ENCODE data around the gene DPP3. TPM values are rescaled to one million over a fixed set of nuclear protein-coding genes. Genes with fewer than 3 reads are reported as not detected.
A peak's percentile ranks its signal among the peaks of the same experiment; 100 is the strongest.

The DPP3 gene
- total RNA-seq, 4 donors from 2014 or later = 11.5 to 35.3 (median 22.4) TPM

DNA sequence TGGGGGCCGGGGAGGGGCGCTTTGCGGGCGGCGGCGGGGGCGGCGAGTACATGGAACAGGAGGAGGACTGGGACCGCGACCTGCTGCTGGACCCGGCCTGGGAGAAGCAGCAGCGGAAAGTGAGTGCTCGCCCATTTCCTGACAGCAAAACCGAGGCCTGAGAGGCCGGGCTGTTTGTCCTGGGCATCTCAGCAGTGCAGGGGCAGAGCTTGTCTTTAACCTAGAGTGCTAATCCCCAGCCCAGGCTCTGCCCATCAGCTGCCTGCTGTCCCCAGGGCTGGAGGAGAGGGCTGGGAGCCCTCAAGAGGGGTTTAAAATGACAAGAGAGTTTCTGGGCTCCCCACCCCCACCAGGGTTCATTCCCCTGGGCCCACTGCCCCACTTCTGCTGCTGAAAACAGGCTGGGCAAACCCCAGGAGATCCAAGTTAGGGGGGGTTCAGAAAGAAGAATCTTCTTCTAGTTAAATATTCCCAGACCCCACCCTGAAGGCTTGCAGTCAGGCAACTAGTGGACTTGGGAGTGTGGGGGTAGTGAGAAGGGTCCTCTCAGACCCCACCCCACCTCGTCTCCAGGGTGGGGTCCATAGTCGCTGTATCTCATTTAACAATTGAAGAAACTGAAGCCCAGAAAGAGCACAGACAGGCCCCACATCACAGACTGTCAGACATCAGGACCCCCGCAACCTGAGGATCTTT is 66.9 kb downstream of the DPP3 start:
- Histone ChIP-seq H3K27me3 (no peaks in the 10 kb centered on the region), H3K4me1 (peaks cover 3 to 55% (median 18%) of the 10 kb centered on the region in 3 donors), H3K9me3 (no peaks in the 10 kb centered on the region), H3K4me3 (peak overlapping the region in 1 of 2 donors; percentile 91), H3K27ac (peak overlapping the region in 3 of 4 donors; percentile 84 to 87 (median 84)), H3K36me3 (peaks cover 0 to 17% of the 10 kb centered on the region in 2 donors)
- 20 to 52% methylated on average over 1 to 2 of the region's 18 CpGs for WGBS, 2 donors (ENCODE audit: low coverage in 1 of 2)
- TF ChIP-seq EP300 (IDR thresholded peaks at IDR 0.05) = no peak
- no peak for TF ChIP-seq POLR2A (IDR thresholded peaks at IDR 0.05)
- TF ChIP-seq POLR2AphosphoS5 (IDR thresholded peaks at IDR 0.05) = no peak
- ATAC-seq = no peak

DNA sequence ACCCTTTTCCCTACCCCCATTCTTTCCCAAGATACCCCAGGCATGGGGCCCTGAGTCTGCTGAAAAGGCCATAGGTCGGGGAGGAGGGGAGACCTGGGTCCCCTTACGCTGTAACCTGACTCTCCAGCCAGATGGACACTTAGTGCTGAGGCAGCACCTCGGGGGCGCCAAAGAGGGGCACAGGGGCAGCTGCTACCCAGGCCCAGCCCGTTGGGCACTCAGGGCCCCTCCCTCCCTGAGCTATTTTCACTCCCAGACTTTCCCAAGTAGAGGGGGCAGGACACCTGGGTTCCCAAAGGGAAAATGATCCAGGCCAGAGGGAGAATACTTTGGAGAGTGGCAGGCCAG is 67.4 kb downstream of the DPP3 start:
- no peaks in the 10 kb centered on the region for H3K9me3 ChIP-seq
- no peaks in the 10 kb centered on the region for H3K27me3 ChIP-seq
- H3K4me3 ChIP-seq = no peak overlapping the region
- WGBS, 2 donors (ENCODE audit: low coverage in 1 of 2) = no CpG with 5 or more reads among the region's 5 CpGs
- TF ChIP-seq EP300 (IDR thresholded peaks at IDR 0.05) (no peak), POLR2AphosphoS5 (IDR thresholded peaks at IDR 0.05) (no peak), POLR2A (IDR thresholded peaks at IDR 0.05) (no peak)
- TF ChIP-seq, protein P1, sequence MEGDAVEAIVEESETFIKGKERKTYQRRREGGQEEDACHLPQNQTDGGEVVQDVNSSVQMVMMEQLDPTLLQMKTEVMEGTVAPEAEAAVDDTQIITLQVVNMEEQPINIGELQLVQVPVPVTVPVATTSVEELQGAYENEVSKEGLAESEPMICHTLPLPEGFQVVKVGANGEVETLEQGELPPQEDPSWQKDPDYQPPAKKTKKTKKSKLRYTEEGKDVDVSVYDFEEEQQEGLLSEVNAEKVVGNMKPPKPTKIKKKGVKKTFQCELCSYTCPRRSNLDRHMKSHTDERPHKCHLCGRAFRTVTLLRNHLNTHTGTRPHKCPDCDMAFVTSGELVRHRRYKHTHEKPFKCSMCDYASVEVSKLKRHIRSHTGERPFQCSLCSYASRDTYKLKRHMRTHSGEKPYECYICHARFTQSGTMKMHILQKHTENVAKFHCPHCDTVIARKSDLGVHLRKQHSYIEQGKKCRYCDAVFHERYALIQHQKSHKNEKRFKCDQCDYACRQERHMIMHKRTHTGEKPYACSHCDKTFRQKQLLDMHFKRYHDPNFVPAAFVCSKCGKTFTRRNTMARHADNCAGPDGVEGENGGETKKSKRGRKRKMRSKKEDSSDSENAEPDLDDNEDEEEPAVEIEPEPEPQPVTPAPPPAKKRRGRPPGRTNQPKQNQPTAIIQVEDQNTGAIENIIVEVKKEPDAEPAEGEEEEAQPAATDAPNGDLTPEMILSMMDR (IDR thresholded peaks at IDR 0.05) = no peak
- H3K36me3 ChIP-seq = peaks cover 0 to 12% of the 10 kb centered on the region in 2 donors
- H3K4me1 ChIP-seq = peaks cover 3 to 50% (median 18%) of the 10 kb centered on the region in 3 donors
- ATAC-seq = no peak
- peak overlapping the region in 2 of 4 donors; percentile 84 to 87 for H3K27ac ChIP-seq

DNA sequence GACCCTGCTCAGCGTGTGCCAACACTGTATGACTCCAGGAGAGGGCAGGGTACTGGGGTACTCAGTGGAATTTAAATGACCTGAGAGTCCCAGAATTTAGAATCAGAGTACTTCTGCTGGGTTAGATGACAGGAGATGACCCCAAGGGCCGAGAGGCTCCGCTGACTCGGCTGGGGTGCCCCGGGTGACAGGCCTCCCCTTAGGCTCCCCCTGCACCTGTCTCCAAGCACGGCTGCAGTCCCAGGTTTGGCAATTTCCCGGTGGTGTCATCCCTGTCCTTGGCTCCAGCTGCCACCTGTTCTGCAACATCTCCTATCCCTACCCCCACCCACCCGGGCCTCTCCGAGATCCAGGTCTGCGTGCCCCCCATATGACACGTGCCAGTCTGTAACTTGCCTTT is 67.8 kb downstream of the DPP3 start:
- Histone ChIP-seq H3K4me1 (peaks cover 3 to 46% (median 18%) of the 10 kb centered on the region in 3 donors), H3K9me3 (no peaks in the 10 kb centered on the region), H3K27ac (peak overlapping the region in 2 of 4 donors; percentile 84 to 87), H3K36me3 (peaks cover 0 to 8% of the 10 kb centered on the region in 2 donors), H3K27me3 (no peaks in the 10 kb centered on the region), H3K4me3 (no peak overlapping the region)
- ATAC-seq = no peak
- TF ChIP-seq, protein P1 (IDR thresholded peaks at IDR 0.05) = no peak
- TF ChIP-seq POLR2A (IDR thresholded peaks at IDR 0.05) (no peak), POLR2AphosphoS5 (IDR thresholded peaks at IDR 0.05) (no peak), EP300 (IDR thresholded peaks at IDR 0.05) (no peak)
- 29 to 80% methylated on average over 1 to 8 of the region's 11 CpGs for WGBS, 2 donors (ENCODE audit: low coverage in 1 of 2)

DNA sequence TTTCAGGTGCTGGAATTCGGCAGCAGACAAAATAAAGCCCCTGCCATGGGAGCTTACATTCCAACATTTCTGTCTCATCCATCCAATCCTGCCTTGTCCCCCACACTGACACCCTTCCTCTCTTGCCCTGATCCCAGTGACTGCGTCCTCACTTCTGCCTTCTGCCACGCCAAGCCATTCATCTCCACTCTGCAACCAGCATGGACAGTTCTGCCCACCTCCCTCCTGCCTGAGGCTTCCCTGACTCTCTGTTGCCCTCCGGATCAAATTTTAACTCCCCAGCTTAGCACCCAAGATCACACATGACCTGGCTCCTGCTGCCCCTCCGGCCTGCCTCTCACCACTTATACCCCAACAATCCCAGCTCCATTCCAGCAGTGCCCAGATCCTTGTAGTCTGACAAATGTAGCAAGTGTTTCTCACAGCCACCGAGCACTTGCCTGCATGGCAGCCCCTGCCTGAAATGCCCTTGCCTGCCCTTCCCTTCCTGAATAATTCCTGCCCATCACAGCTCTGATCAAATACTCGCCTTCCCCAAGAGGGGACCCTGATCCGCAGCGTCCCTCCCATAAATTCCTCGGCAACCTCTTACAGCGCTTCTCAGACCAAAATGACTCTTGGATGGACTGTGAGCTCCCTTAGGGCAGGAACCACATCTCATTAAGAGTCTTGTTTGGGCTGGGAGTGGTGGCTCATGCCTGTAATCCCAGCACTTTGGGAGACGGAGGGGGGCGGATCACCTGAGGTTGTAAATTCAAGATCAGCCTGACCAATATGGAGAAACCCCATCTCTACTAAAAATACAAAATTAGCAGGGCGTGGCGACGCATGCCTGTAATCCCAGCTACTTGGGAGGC is 68.8 kb downstream of the DPP3 start:
- TF ChIP-seq POLR2AphosphoS5 (IDR thresholded peaks at IDR 0.05) (no peak), POLR2A (IDR thresholded peaks at IDR 0.05) (no peak), EP300 (IDR thresholded peaks at IDR 0.05) (no peak)
- TF ChIP-seq, protein P1 (IDR thresholded peaks at IDR 0.05) = no peak
- no peaks in the 10 kb centered on the region for H3K36me3 ChIP-seq
- no peak for ATAC-seq
- no peak overlapping the region for H3K4me3 ChIP-seq
- H3K27ac ChIP-seq = no peak overlapping the region
- 40 to 45% methylated on average over 8 to 11 of the region's 16 CpGs for WGBS, 2 donors (ENCODE audit: low coverage in 1 of 2)
- no peaks in the 10 kb centered on the region for H3K27me3 ChIP-seq
- no peaks in the 10 kb centered on the region for H3K9me3 ChIP-seq
- H3K4me1 ChIP-seq = peaks cover 3 to 36% (median 10%) of the 10 kb centered on the region in 3 donors

DNA sequence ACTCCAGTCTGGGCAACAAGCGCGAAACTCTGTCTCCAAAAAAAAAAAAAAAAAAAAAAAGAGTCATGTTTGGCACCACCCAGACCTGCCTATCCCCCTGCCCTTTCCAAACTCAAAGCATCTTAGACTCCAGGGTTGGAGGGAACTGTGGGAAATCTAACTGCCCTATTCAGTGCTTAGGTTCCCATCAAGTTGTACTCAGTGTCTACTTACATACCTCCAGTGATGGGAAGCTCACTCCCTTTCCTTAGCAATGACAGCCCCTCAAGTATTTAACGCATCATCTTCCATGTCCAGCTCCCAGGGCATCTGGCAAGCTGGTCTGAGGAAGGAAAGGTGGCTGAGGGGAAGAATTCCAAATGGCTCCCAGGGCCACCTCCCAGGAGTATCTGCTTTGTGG is 69.5 kb downstream of the DPP3 start:
- TF ChIP-seq POLR2AphosphoS5 (IDR thresholded peaks at IDR 0.05) (no peak), POLR2A (IDR thresholded peaks at IDR 0.05) (no peak), EP300 (IDR thresholded peaks at IDR 0.05) (no peak)
- TF ChIP-seq, protein P1 (IDR thresholded peaks at IDR 0.05) = no peak
- H3K4me1 ChIP-seq = peaks cover 3 to 29% (median 9%) of the 10 kb centered on the region in 3 donors
- no peaks in the 10 kb centered on the region for H3K36me3 ChIP-seq
- H3K9me3 ChIP-seq = no peaks in the 10 kb centered on the region
- H3K27me3 ChIP-seq = no peaks in the 10 kb centered on the region
- 83% methylated on average over 3 of the region's 3 CpGs; no CpG with 5 or more reads in 1 of the 2 donors for WGBS, 2 donors (ENCODE audit: low coverage in 1 of 2)
- H3K27ac ChIP-seq = no peak overlapping the region
- H3K4me3 ChIP-seq = no peak overlapping the region
- no peak for ATAC-seq

Data from gastroesophageal sphincter (tissue), 4 donors.